ENCODE results near the gene SMOC2. TPM values are rescaled to one million over a fixed set of nuclear protein-coding genes. Genes with fewer than 3 reads are reported as not detected.

The SMOC2 gene
- total RNA-seq, 1 donor from 2014 or later: not detected

- Histone ChIP-seq H3K27me3 (ENCODE audit: control insufficient read depth, insufficient read depth, low read length) (no peaks in the 10 kb centered on the region), H3K36me3 (ENCODE audit: control insufficient read depth, insufficient read depth, low read length) (no peaks in the 10 kb centered on the region), H3K4me3 (ENCODE audit: low read depth, low read length) (no peak overlapping the region)
- no peak for TF ChIP-seq CTCF (IDR thresholded peaks at IDR 0.05; ENCODE audit: insufficient read depth, low read length, poor library complexity, severe bottlenecking)
- no peak for DNase-seq (ENCODE audit: low read depth)
Measured at GRCh38 chr6:168525926-168526630, 85.1 kb downstream of the SMOC2 start.

- Histone ChIP-seq H3K36me3 (ENCODE audit: control insufficient read depth, insufficient read depth, low read length) (no peaks in the 10 kb centered on the region), H3K27me3 (ENCODE audit: control insufficient read depth, insufficient read depth, low read length) (no peaks in the 10 kb centered on the region), H3K4me3 (ENCODE audit: low read depth, low read length) (no peak overlapping the region)
- TF ChIP-seq CTCF (IDR thresholded peaks at IDR 0.05; ENCODE audit: insufficient read depth, low read length, poor library complexity, severe bottlenecking): no peak
- no peak for DNase-seq (ENCODE audit: low read depth)
Measured at GRCh38 chr6:168526841-168527281, 85.9 kb downstream of the SMOC2 start.

GRCh38 chr6:168527451-168528210, 86.6 kb downstream of the SMOC2 start:
- DNase-seq (ENCODE audit: low read depth): no peak
- H3K4me3 ChIP-seq (ENCODE audit: low read depth, low read length): no peak overlapping the region
- no peaks in the 10 kb centered on the region for H3K27me3 ChIP-seq (ENCODE audit: control insufficient read depth, insufficient read depth, low read length)
- no peaks in the 10 kb centered on the region for H3K36me3 ChIP-seq (ENCODE audit: control insufficient read depth, insufficient read depth, low read length)
- TF ChIP-seq CTCF (IDR thresholded peaks at IDR 0.05; ENCODE audit: insufficient read depth, low read length, poor library complexity, severe bottlenecking): no peak

GRCh38 chr6:168528474-168529095, 87.6 kb downstream of the SMOC2 start:
- H3K36me3 ChIP-seq (ENCODE audit: control insufficient read depth, insufficient read depth, low read length): no peaks in the 10 kb centered on the region
- DNase-seq (ENCODE audit: low read depth): no peak
- no peak overlapping the region for H3K4me3 ChIP-seq (ENCODE audit: low read depth, low read length)
- no peak for TF ChIP-seq CTCF (IDR thresholded peaks at IDR 0.05; ENCODE audit: insufficient read depth, low read length, poor library complexity, severe bottlenecking)
- no peaks in the 10 kb centered on the region for H3K27me3 ChIP-seq (ENCODE audit: control insufficient read depth, insufficient read depth, low read length)

- H3K4me3 ChIP-seq (ENCODE audit: low read depth, low read length): no peak overlapping the region
- no peaks in the 10 kb centered on the region for H3K36me3 ChIP-seq (ENCODE audit: control insufficient read depth, insufficient read depth, low read length)
- no peak for DNase-seq (ENCODE audit: low read depth)
- no peaks in the 10 kb centered on the region for H3K27me3 ChIP-seq (ENCODE audit: control insufficient read depth, insufficient read depth, low read length)
- TF ChIP-seq CTCF (IDR thresholded peaks at IDR 0.05; ENCODE audit: insufficient read depth, low read length, poor library complexity, severe bottlenecking): no peak
Measured at GRCh38 chr6:168529214-168529613, 88.2 kb downstream of the SMOC2 start.

Measured in kidney epithelial cell (primary cell).